HG02588 (cell line): Measurements from ENCODE around the gene ANKRD9.
"Not testable (repeated sequence)": the region's sequence is repeated elsewhere in the genome, so short reads cannot be mapped to it uniquely, and the experiment has no call there.

Source experiments
- ATAC-seq: cut with Tn5 transposase; IDR thresholded peaks from one replicate; pipeline ENCODE4 v1.9.1; 2021; ENCODE audit warnings: mild to moderate bottlenecking, moderate library complexity; ENCODE audit not compliant: unreplicated experiment

ANKRD9 gene, protein sequence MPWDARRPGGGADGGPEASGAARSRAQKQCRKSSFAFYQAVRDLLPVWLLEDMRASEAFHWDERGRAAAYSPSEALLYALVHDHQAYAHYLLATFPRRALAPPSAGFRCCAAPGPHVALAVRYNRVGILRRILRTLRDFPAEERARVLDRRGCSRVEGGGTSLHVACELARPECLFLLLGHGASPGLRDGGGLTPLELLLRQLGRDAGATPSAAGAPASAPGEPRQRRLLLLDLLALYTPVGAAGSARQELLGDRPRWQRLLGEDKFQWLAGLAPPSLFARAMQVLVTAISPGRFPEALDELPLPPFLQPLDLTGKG

DNA sequence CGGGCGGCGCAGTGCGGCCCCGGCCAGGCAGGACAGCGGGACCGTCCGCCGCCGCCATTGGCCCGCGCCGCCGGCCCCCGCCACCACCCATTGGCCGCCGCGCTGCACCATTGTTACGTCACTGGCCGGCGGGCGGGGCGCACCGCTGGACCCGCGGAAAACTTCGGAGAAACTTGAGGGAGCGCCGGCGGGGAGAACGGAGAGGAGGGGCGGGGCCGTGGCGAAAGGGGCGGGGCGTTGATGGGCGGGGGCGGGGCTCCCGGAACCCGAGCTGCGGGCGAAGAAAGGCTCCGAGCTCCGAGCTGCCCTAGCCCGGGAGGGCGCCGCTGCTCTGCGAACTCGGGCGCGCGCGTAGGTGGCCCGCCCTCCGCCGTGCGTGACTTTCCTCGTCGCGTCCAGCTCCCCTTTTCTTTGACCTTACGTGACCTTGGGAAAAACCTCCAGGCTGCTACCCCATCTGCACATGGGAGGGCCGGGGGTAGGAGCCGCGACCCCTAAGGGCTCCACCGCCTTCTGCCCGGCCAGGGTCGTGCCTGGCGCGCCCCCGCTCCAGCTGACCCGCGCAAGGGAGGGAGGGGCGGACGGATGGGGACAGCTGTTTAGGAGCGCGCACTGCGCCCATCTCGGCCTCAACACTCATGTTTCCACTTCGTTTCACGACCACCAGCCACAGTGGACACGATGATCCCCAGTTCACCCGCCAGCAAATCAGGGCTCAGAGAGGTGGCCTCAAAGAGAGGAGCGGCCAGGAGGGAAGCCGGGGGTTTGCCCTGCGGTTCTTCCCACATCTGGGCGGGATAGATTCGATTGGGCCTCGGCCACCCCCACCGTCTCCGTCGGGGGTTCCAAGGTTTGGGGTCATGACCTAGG lies at the start of gene ANKRD9:
Gene ANKRD9, minus strand, starts transcription at position 31 of the 870 bp plus-strand sequence. CDS start 1,887 bp downstream, outside the sequence.
- peak; percentile 69 for ATAC-seq

DNA sequence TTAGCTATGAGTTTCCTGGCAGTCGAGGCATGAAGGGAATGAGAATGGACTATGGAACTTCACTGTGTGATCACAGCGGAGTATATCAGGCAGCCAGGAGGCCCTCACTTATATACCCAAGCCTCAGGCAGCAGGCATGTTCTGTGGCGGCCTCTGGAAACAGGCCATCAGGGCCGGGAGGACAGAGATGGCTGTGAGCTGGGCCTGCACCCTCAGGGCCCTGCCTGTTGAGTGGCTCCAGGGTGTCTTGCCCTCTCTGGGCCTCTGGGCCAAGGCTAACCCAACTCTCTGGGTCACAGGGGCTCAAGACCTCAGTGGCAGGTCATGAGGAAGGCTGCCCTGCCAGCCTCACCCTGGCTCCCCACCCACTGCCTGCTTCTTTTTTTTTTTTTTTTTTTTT lies 49.0 kb upstream of the ANKRD9 start:
- no peak for ATAC-seq

DNA sequence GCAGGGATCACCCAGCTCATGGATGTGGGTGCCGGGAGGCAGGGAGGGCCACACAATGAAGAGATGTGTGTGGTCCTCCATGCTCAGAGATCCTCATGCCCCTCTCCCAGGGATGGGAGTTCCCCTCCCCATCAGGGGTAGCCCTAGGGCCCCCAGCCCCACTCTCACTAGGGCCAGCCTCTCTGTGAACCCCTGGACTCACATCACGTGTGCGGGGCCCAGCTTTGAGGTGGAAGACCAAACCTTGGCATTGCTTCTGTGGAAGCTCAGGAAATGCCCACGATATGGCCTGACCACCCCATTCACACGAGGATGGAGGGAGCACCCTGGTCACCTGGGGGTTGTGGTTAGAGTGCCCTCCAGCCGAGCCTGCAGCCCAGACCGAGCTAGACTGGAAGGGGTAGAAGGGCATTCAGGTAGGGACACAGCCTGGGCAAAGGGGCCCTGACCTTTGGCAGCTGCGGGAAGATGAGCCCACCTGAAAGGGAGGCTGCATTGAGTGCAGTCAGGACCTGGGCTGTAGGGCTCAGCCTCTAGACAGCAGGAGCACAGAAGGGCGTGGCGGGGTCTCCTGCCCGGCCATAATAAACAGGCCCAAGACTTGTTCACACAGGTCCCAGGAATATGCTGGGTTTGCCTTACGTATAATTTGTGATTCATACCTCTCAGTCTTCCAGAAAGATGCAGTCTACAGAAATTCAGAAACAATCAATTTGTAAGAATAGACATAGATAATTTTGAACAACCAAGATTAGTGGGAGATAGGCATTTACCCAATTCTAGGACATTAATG lies 48.1 kb upstream of the ANKRD9 start:
- no peak for ATAC-seq

DNA sequence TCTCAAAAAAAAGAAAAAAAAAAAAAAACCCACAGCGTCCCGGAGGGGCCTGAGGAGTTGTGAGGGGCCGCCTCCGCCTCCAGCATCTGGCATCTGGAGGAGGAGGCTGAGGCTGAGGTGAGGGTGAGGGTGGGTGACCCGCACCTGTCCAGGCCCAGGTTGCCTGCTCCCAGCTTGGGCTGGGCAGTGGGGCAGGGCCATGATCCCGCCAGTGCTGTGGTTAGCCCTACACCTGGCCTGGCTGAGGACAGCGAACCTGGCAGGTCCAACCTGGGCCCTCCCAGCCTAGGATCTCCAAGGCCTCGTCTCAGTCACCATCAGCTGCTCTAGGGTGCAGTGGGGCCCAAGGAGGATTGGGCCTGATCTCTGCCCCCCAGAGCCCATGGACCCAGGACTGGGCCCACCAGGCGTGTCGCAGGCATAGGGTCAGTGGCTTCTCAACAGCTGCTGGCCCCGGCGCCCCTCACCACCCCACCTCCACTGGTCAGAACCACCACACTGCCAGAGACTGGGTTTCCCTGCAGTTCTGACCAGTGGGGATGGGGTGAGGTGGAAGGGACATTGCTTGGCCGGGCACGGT lies 46.6 kb upstream of the ANKRD9 start:
- no peak for ATAC-seq

- no peak for ATAC-seq
Measured at GRCh38 chr14:102554821-102555819, 45.5 kb upstream of the ANKRD9 start.

GRCh38 chr14:102551995-102552705 lies 42.6 kb upstream of the ANKRD9 start:
- no peak for ATAC-seq

DNA sequence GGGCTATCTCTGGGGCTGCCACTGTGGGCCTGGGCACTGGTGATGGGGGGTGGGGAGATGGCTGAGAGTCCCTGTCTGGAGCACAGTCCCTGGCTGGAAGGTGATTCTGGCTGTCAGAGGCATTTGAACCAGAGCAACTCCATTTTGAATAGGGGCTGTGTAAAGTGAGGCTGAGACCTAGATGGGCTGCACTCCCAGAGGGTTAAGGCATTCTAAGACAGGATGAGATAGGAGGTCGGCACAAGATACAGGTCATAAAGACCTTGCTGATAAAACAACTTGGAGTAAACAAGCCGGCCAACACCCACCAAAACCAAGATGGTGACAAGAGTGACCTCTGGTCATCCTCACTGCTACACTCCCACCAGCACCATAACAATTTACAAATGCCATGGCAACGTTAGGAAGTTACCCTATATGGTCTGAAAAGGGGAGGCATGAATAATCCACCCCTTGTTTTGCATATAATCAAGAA lies 41.4 kb upstream of the ANKRD9 start:
- not testable (repeated sequence) for ATAC-seq

GRCh38 chr14:102548616-102549240 lies 39.2 kb upstream of the ANKRD9 start:
- no peak for ATAC-seq

GRCh38 chr14:102545461-102546265 lies 36.1 kb upstream of the ANKRD9 start:
- ATAC-seq, result no peak

GRCh38 chr14:102544747-102545460 lies 35.3 kb upstream of the ANKRD9 start:
- no peak for ATAC-seq

DNA sequence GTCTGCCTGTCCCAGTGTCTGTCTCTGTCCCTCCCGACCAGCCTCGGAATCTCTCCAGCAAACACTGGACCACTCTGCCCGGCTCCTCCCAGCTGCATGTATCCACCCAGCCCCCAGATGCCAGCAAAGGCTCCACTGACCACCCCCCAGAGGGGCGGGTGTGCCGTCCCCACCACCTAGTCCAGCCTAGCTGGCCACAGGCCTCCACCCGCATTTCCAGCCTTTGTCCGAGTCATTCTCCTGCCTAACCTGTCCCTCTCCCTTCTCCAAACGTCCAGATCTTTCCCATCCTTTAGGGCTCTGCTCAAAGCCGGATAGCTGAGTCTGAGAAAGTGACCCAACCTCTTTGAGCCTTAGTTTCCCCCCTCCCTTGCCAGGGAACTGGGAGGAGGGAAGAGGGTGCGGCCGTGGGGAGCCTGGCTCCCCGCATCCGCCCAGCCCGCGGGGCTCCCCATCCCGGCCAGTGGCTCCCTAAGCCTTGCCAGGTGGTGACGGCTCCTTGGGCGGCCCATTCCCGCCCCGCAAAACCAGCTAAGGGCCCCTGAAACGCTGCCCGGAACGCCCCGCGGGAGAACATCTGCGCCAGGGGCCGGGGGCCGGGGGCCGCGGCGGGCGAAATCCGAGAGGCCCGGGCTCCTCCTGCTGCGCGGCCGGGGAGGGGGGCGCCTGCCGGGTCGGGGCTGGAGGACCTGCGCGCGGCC lies 34.6 kb upstream of the ANKRD9 start:
- ATAC-seq, result no peak

GRCh38 chr14:102541771-102542170 lies 32.2 kb upstream of the ANKRD9 start:
- ATAC-seq, result no peak

DNA sequence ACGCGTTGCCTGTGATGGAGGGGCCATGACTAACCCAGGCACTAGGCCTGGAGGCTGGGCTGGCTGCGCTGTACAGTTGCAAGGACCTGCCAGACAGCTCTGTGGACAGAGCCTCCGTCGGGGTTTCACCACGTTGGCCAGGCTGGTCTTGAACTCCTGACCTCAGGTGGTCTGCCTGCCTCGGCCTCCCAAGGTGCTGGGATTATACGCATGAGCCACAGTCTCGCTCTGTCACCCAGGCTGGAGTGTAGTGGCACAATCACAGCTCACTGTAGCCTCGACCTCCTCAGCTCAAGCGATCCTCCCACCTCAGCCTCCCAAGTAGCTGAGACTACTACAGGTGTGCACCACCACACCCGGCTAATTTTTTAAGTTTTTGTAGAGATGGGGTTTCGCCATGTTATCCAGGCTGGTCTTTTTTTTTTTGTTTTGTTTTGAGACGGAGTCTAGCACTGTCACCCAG lies 31.5 kb upstream of the ANKRD9 start:
- not testable (repeated sequence) for ATAC-seq

DNA sequence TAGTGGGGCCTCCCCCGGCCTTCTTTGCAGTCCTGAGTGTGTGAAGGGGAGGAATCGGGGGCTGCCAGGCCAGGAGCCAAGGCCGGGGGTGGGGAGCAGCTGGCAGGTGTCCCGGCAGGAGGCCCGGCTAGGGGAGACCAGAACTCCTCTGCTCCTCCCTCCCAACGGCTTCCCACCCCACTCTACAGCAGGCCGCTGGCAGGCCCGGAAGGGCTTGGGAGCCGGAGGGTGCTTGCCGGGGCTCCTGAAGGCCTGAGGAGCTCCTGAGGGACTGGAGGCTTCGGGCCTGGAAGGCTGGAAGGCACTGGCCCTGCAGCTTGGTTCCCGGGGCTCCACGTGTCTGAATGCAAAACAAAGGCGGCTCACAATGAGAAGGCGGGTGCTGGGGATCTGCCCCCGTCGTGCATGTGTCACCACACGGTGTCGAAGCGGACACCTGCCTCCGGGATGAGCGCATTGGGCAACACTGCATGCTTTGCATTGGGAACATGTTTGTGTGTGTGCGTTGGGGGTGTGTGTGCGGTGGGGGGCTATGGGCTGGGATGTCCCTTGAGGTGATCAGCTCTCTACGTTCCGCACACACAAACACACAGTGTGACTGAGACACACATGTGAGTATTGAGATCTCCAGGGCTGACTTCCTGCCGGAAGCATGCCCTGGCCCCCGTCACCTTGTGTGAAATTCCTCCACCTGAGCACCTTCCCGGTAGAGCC lies 30.9 kb upstream of the ANKRD9 start:
- ATAC-seq, result no peak

- ATAC-seq, result no peak
Measured at GRCh38 chr14:102539544-102540314, 30.2 kb upstream of the ANKRD9 start.
